Skeletal muscle satellite cell (primary cell): Measurements from ENCODE around the gene KIF26B.

Source experiments
- H3K27me3 ChIP-seq: 2 replicates; pipeline ENCODE4 v1.7.0; 2013; ENCODE audit warnings: low read length; ENCODE audit not compliant: control insufficient read depth, insufficient read depth
- H3K36me3 ChIP-seq: 2 replicates; pipeline ENCODE4 v1.7.0; 2013; ENCODE audit warnings: mild to moderate bottlenecking, control low read depth, low read length; ENCODE audit not compliant: insufficient read depth
- H3K4me1 ChIP-seq: 2 replicates; pipeline ENCODE4 v1.7.0; 2013; ENCODE audit warnings: low read length; ENCODE audit not compliant: control insufficient read depth, insufficient read depth
- H3K4me2 ChIP-seq: 2 replicates; pipeline ENCODE4 v1.7.0; 2013; ENCODE audit warnings: mild to moderate bottlenecking, low read length
- H3K4me3 ChIP-seq: 2 replicates; pipeline ENCODE4 v1.7.0; 2013; ENCODE audit warnings: low read length
- H3K9ac ChIP-seq: 2 replicates; pipeline ENCODE4 v1.7.0; 2013; ENCODE audit warnings: mild to moderate bottlenecking, low read depth, low read length, moderate library complexity
- H3K9me3 ChIP-seq: replicated peaks from 2 replicates; pipeline ENCODE4 v1.7.0; 2013; ENCODE audit warnings: mild to moderate bottlenecking, control low read depth, low read length

KIF26B gene

GRCh38 chr1:245589906-245590305 lies 435.1 kb downstream of the KIF26B start:
- Histone ChIP-seq H3K9me3 (no peaks in the 10 kb centered on the region), H3K27me3 (peaks cover 5% of the 10 kb centered on the region), H3K4me1 (no peaks in the 10 kb centered on the region)

GRCh38 chr1:245590726-245591125 lies 435.9 kb downstream of the KIF26B start:
- H3K4me2 ChIP-seq: no peak overlapping the region
- H3K4me1 ChIP-seq: no peaks in the 10 kb centered on the region
- no peaks in the 10 kb centered on the region for H3K36me3 ChIP-seq
- H3K27me3 ChIP-seq: peaks cover 5% of the 10 kb centered on the region
- no peak overlapping the region for H3K9ac ChIP-seq
- no peak overlapping the region for H3K4me3 ChIP-seq
- H3K9me3 ChIP-seq: no peaks in the 10 kb centered on the region

More at GRCh38 chr1:245589906-245590305, 435.1 kb downstream of the KIF26B start:
- H3K36me3 ChIP-seq: no peaks in the 10 kb centered on the region
- H3K4me2 ChIP-seq: no peak overlapping the region
- no peak overlapping the region for H3K4me3 ChIP-seq
- H3K9ac ChIP-seq: no peak overlapping the region

DNA sequence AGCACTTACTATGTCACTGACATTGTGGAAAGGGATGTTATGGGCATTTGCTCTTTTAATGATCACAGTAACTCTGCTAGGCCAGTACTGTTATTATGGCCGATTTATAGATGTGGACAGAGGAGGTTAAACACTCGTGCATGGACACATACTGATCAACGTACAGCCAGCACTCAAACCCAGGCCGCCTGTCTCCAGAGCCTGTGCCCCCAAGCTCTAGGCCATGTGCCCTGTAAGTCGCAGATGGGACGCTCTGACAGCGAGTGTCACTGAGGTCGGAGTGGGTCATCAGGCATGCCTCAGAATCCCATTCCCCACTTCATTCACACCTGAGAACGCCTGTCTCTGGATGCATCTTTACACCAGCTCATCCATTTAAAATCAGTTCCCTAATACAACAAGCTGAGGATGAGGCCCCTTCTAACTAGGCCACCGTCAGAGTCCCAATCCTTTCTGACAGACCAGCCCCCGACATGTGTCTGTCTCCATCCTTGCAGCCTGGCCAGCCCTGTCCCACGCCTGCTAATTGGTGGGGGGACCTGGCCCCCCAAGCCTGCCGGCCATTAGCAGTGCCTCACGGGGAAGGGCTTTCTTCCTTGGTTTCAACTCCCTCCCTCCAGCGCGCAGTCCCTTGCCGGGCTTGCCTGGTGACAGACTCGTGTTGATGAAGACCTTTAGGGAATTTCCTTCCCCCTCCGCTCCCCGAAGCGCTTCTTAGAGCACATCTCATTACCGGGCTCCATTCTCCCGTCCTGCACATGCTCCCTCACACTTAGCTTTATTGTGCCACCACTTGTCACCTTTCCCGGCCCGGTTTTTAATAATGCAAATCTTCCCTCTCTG lies 436.8 kb downstream of the KIF26B start:
- peaks cover 5% of the 10 kb centered on the region for H3K27me3 ChIP-seq
- no peaks in the 10 kb centered on the region for H3K9me3 ChIP-seq
- no peak overlapping the region for H3K9ac ChIP-seq
- H3K4me3 ChIP-seq: no peak overlapping the region
- H3K4me2 ChIP-seq: no peak overlapping the region
- H3K4me1 ChIP-seq: no peaks in the 10 kb centered on the region
- H3K36me3 ChIP-seq: no peaks in the 10 kb centered on the region

DNA sequence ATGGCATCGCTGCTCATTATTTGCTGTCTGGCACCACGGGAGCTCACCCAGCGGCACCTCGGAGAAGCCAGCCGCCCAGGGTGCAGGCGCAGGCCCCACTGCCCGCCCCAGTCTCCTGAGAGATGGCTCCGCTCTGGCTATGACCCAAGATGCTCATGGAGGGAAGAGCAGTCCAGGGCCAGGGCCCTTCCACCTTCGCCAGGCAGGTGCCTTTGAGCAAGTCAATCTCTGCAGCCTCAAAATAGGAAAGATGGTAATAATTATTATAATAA lies 437.3 kb downstream of the KIF26B start:
- Histone ChIP-seq H3K9ac (no peak overlapping the region), H3K4me3 (no peak overlapping the region), H3K36me3 (no peaks in the 10 kb centered on the region), H3K4me1 (no peaks in the 10 kb centered on the region), H3K9me3 (no peaks in the 10 kb centered on the region), H3K27me3 (peaks cover 5% of the 10 kb centered on the region), H3K4me2 (no peak overlapping the region)

DNA sequence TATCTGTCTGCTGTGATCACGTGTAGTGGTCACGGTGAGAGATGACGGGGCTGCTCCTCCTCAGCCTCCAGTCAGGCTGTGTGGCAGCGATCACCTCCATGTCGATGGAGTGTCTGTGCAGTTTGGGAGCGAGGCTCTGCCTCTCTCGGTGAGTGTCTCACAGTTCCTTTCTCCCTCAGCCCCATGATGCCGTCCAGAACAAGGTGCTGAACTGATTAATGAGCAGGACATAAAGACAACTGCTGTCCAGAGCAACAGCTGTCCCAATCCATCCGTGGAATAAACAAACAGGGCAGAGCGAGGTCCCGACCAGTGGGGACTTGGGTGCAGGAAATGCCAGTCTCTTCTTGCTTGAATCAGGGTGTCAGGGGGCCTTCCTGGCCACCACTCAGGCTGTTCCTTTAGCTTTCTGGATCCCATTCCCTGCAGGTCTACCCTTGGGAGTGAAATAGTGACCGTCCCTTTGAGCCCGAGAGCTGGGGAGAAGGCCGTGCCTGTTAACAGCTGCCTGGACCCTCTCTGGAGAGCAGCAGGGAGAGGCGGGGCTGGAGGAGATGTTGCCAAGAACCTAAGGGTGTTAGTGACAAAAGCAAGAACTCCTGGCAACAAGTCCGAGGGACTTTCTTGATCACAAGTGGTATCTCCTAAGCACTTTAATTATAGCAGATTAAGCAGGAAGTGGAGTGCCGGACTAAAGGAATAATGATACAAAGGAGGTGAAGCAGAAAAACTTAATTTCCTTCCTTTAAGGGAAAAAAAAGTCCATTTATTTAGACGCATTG lies 443.9 kb downstream of the KIF26B start:
- H3K4me3 ChIP-seq: no peak overlapping the region
- no peaks in the 10 kb centered on the region for H3K9me3 ChIP-seq
- peak overlapping the region; percentile 33 for H3K4me2 ChIP-seq
- no peak overlapping the region for H3K9ac ChIP-seq
- H3K4me1 ChIP-seq: no peaks in the 10 kb centered on the region
- peaks cover 9% of the 10 kb centered on the region for H3K27me3 ChIP-seq
- no peaks in the 10 kb centered on the region for H3K36me3 ChIP-seq

DNA sequence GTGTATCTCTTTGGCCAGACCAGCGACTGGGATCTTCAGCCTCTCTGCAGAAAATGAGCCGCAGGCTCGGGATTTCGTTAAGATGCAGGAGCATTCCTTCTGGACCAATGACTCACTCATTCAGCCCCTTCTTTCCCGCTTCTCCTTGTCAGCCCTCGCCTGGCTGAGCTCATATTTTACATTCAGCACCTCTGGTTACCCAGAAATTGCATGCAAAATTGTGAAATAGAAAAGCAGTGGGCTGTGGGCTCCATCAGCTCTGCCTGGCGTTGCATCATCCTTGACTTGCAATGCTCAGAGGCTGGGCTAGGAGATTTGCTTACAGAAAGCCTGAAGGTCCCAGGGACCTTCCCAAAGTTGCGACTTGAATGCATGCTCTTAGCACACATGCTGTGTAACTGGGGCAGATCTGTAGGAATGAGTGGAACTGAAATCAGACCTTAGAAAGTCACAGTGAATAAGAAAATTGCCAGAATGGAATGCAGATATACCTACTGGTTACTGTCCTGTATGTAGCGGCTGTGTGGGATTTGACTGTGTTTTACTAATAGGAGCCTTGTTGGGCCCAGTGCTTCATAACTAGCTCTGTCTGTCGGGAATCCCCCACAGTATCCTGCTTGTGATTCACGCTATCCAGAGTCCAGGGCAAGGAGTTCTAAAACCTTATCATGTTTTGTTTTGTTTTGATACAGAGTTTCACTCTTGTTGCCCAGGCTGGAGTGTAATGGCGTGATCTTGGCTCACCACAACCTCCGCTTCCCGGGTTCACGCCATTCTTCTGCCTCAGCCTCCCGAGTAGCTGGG lies 444.8 kb downstream of the KIF26B start:
- Histone ChIP-seq H3K9me3 (no peaks in the 10 kb centered on the region), H3K4me2 (peak overlapping the region; percentile 33), H3K9ac (no peak overlapping the region), H3K4me3 (no peak overlapping the region), H3K4me1 (no peaks in the 10 kb centered on the region), H3K27me3 (peaks cover 9% of the 10 kb centered on the region), H3K36me3 (no peaks in the 10 kb centered on the region)

DNA sequence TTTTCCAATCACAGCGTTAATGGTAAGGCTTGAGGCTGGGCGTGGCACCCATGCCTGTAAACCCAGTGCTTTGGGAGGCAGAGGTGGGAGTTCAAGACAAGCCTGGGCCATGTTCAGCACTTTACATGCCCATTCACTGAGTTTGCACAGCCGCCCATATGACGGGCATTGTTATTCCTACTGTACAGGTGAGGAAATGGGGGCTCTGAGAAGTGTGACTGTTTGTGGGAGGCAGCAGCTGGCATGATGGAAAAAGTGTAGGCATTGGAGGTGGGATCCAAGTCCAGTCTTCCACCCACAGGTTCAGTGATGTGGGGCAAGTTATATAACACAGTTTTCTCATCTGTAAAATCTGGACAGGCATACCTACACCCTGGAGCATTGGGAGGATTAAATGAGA lies 445.9 kb downstream of the KIF26B start:
- Histone ChIP-seq H3K9ac (no peak overlapping the region), H3K4me3 (no peak overlapping the region), H3K36me3 (no peaks in the 10 kb centered on the region)

GRCh38 chr1:245603311-245603865 lies 448.6 kb downstream of the KIF26B start:
- peaks cover 4% of the 10 kb centered on the region for H3K27me3 ChIP-seq
- no peak overlapping the region for H3K4me3 ChIP-seq
- H3K36me3 ChIP-seq: no peaks in the 10 kb centered on the region
- no peak overlapping the region for H3K4me2 ChIP-seq
- H3K9me3 ChIP-seq: no peaks in the 10 kb centered on the region
- peaks cover 3% of the 10 kb centered on the region for H3K4me1 ChIP-seq
- no peak overlapping the region for H3K9ac ChIP-seq

More for the DNA sequence above, 445.9 kb downstream of the KIF26B start:
- Histone ChIP-seq H3K27me3 (peaks cover 9% of the 10 kb centered on the region), H3K4me2 (no peak overlapping the region), H3K9me3 (no peaks in the 10 kb centered on the region), H3K4me1 (peaks cover under 1% of the 10 kb centered on the region)

GRCh38 chr1:245604979-245605378 lies 450.2 kb downstream of the KIF26B start:
- Histone ChIP-seq H3K27me3 (no peaks in the 10 kb centered on the region), H3K4me3 (no peak overlapping the region), H3K4me1 (peaks cover 3% of the 10 kb centered on the region), H3K4me2 (no peak overlapping the region), H3K9me3 (no peaks in the 10 kb centered on the region), H3K36me3 (no peaks in the 10 kb centered on the region), H3K9ac (no peak overlapping the region)

- Histone ChIP-seq H3K27me3 (no peaks in the 10 kb centered on the region), H3K9me3 (no peaks in the 10 kb centered on the region), H3K4me2 (peak overlapping the region; percentile 25), H3K36me3 (no peaks in the 10 kb centered on the region), H3K4me1 (peaks cover 3% of the 10 kb centered on the region), H3K4me3 (no peak overlapping the region), H3K9ac (no peak overlapping the region)
Measured at GRCh38 chr1:245605480-245606156, 450.8 kb downstream of the KIF26B start.
